NCI-H774 (cell line): Measurements from ENCODE around the gene NEK6.
A peak's percentile ranks its signal among the peaks of the same experiment; 100 is the strongest.

ENCODE experiments used
- DNase-seq: peaks from one replicate; lab custom pipeline; 2025; lab: John Stamatoyannopoulos, UW

NEK6 gene

DNA sequence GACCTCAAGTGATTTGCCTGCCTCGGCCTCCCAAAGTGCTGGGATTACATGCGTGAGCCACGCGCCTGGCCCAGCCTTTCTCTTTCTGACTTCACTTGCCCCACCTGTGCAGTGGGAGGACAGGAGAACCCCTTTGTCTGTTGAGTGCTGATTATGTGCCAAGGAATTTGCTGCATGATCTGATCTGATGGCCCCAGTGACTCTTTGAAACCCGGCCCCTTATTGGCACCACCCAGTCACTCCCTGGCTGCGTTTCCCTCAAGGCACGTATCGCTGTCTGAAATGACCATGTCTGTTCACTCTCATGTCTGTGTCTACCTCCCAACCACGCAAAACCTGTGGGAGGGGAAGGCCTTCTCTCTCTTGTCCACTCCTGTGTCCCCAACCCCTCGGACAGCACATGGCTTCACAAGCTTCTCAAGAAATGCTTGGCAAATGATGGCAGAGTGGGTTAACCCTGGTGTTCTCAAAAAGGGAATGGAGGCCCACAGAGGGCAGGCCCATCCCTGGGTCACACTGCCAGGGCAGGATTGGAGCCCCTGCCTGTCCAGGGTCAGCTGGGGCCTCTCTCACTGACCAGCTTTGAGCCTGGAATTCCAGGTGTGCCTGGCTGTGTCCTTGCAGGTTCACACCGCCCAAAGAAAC is 21.9 kb downstream of the NEK6 start:
- DNase-seq: no peak

DNA sequence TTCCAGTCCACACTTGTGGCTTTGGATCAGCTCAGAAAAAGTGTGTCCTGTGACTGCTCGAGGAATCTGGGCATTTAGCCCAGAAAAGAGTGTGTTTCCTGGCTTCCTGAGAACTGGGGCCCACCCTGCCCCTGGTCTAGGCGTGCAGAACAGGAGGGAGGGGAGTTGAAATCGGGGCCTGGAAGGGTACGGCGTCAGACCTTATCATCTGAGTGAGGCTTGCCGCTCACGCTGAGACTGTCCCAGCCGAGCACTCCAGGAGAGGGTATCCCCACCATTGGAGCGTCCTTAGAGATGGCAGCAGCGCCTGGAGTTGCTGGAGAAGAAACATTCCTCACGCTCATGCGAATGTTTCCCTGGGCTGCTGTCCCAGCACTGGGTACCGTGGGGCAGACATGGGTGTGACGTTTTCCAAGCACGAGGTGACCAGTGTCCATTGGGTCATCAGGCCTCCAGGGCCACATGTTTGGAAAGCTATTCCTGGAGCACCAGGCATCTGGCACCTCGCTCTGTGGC is 22.5 kb downstream of the NEK6 start:
- no peak for DNase-seq

DNA sequence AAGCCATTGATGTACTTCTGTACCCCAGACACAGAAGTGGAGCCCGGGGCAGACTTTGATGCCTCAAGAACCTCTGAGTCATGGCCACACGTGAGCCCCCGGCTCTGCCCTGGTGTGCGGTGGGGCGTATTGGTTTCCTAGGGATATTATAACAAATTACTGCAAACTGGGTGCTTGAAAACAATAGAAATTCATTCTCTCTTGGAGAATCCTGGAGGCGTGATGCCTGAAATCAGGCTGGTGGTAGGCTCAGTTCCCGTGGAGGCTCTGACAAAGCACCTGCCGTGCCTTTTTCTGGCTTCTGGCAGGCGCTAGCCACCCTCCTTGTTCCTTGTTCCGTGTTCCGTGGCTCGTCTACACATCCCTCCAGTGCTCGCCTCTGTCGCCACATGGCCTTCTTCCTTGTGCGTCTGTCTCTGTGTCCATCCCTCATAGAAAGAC is 24.2 kb downstream of the NEK6 start:
- DNase-seq: no peak

DNA sequence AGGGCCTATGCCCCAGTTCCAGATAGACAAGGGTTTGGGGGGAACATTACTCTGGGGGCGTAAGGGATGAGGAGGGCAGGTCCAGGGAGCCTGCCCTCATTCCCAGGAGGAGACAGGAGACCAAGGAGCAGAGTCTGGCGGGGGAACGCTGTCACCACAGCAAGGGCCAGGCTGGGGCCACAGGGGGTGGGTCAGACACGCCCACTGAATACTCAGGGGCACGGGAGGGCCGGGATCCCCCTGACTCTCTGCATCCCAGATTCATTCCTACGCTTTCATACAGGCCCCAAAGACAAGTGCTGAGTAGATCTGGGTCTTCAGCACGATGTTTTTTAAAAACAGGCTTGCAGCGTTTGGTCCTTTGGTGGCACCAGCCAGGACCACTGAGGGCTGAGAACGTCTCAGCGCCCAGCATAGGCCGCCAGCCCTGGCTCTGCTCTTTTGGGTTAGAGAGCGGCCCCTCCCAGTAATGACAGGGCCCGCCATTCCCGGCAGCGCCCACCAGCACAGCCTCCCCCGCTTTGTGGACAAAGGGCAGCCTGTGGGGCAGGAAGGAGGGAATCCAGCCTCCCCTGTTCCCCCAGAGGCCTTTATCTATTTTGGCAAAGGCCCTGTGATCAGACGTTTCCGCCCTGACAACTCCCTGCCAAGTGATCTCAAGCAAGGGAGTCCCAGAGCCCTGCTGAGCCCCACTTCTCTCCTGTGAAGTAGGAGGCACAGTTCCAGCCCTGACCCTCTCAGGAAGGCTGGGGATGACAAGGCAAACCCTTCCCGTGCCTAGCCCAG is 24.9 kb downstream of the NEK6 start:
- DNase-seq: no peak

DNA sequence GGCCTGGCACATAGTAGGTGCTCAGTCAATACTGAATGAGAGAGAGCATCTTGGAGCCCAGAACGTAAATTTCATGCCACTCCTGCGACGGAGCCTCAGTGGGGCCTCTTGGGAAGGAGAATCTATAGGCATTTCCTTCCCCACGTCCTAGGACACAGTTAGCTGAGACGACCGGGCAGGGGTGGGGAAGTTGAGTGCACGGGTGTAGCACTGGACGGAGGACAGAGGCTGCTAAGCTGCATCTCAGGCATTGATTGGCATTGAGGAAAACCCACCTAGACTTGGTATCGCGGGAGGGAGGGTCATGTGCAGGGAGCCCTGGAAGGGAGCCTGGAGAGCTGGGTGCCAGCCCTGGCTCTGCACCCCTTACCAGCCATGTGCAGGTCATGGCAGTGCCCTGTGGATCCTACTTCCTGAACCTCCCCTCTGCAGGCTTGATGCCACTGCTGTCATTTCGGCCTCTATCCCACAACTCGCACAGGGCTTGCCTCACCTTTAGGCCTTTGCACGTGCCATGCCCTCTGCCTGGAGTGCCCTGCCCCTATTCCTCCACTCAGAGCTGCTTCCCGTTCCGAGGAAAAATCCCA is 25.6 kb downstream of the NEK6 start:
- DNase-seq: no peak

DNA sequence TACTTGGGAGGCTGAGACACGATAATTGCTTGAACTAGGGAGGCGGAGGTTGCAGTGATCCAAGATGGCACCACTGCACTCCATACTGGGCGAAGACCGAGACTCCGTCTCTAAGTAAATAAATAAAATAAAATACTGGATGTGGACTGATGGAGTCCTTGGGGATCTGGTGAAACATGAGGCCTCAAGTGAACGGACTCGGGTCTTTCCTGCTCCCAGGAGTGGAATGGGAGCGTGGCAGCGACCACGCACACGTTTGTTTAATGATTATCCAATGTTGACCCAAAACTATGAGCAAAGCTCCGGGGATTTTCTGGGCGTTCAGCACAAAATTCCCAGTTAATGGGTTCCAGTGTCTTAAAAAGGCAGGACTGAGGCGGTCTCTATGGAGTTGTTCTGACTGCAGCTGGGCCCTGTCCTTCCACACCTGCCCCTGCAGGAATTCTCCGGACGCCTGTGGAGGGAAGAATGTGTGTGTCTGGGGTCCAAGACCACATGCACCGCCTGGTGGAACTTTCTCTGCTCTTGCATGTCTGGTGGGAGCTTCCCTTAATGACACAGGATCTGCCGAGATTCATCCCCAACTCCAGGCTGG is 26.6 kb downstream of the NEK6 start:
- no peak for DNase-seq

DNA sequence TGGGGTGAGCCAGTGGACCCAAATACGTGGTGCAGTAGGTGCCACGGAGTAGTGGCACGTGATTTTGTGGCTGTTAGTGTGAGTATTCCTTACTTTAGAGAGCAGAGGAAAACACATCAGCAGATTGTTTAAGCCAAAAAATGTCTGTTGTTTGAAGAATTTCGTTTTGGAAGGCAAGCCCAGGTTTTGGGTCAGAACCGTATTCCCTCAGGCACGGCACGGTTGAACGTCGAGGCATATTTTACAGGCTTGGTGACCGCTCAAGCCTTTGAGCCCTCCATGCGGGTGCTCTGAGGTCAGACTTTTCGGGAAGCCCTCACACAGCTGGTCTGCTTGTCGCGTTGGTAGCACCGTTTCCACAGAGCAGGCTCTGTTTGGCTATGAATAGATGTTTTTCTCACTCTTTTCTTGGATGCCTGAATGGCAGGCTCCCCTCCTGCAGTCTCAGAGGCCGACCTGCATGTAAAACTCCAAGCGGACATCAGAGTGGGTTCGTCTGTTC is 27.2 kb downstream of the NEK6 start:
- DNase-seq: no peak

DNA sequence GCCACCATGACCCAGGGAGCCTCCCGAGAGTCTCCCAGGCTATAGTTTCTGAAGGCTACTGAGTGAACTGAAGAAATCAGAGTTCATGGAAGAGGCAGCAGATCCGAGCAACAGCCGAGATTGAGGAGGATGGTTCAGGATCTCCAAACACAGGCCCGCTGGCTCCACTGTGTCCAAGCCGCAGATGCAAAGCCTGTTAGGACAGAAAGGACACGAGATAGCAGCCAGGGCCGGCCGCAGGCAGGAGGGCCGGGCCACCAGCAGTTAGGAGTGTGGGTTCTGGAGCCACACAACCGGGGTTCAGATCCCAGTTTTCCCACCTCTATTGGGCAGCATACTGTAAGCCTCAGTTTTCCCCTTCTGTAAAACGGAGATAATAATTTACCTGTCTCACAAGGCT is 27.7 kb downstream of the NEK6 start:
- DNase-seq: no peak

DNA sequence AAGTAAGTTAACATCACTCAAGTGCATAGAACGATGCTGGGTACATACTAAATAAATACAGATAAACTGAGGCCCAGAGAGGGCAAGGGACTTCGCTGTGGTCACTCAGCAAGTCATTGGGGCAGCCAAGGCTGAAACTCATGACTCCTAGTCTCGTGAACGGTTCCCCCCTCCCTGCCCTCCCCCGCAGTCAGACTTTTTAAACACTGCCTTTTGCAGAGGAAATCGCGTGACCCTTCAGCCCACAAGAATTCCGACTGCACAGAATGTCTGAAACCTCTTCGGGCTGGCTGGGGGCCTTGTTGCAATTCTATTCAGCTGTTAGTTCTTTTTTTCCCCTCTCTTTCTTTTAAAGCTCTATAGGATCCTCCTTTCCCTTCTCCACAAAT is 28.1 kb downstream of the NEK6 start:
- DNase-seq: no peak

DNA sequence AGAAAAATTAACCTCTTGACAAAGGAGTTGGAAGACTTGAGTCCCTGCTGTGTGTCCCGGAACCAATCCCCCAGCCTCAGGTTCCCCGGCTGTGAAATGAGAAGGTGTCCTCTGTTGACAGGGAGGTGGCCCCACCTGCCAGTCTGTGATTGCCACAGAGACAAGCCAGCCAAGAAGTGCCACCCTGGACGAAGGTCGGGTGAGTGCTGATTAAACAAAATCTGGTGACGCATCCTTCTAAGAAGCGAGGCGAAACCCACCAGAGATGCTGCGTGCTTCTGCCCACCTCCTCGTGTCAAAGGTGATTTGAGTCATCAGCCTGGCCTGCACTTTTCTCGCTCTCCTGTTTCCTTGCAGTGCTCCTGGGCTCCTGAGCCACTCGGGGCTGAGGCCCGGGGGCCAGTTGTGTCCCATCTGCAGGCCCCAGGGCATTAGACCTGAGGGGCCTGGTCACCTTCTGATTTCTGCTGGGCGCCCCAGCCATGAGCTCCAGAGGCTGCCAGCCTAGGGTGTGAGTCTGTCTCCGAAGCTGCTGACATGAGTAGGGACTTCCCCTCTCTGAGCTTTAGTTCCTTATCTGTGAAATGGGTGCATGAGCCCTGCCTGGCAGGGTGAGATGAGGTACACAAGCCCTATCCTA is 28.7 kb downstream of the NEK6 start:
- no peak for DNase-seq

DNA sequence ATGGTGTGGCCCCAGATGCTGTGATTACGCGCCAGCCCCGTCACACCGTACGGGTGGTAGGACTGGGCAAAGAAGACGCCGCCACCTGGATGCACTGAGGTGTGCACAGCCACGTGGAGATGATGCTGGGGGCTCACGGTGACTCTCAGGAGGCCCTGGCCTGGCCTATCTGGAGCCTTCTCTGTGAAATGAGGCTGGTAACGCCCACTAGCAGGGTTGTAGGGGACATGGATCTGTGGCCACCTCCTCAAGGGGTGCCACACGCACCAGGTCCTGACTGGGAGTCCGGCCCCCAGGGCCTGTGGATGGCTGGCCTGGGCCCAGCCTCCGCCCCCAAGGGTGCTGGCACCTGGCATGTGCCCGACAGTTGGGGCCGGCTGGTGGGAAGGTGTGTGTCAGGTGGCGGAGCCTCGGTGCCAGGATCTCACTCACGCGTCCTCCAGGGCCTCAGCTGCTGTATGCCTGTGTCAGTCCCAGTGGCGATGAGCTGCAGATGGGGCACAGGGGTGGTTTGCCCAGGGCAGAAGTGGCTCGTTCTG is 32.4 kb downstream of the NEK6 start:
- DNase-seq: peak; percentile 26

DNA sequence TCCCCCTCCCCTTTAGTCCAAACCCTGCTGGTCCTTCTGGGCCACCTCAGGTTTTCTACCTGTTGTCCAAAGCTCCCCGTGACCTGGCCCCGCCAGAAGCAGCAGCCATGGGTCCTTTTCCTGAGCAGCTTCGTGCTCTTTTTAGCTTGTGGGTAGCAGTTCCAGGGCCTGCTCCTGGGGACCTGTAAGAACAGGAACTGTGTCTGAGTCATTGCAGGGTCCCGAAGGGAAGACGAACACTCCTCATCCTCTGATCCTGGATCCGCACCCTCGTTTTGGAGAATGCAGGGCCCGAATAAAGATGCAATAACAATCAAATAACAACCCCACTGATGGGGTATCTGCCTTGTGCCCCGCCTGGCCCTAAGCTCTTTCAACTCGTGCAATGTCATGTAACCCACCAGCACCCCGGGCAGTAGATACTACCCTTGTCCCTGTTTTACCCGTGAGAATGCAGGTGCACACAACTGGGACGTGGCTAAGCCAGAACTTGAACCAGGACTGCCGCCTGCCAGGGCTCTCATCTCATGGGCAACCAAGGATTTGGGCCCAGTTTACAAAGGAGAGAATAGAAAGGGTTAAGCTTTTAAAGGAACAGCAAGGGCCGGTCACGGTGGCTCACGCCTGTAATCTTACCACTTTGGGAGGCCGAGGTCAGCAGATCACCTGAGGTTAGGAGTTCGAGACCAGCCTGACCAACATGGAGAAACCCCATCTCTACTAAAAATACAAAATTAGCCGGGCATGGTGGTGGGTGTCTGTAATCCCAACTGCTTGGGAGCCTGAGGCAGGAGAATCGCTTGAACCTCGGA is 33.2 kb downstream of the NEK6 start:
- DNase-seq: no peak

DNA sequence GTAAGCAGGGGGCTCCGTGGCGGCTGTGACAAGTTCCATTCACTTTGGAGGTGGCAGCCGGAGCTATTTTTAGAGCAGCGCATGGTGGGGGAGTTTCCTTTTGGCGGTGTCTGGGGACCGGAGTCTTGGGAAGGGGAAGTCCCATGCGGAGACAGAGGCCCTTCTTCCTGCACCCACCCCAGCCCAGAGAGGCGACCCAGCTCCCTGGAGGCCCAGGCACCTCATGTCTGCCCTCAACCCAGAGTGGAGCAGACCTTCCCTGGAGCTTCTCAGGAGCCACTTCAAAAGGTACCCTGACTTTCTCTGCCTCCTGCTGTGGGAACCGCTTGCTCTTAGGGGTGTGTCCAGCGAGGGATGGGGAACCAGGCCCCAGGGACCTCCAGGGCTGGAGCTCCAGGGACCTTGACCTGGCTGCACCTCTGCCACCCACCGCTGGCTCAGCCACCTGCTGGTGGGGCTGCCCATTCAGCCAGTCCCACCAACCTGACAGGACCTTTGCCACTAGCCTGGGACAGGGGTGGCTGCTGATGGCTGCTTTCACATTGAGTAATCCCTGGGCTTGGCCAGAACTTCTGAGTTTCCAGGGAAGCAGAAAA is 34.1 kb downstream of the NEK6 start:
- DNase-seq: no peak

DNA sequence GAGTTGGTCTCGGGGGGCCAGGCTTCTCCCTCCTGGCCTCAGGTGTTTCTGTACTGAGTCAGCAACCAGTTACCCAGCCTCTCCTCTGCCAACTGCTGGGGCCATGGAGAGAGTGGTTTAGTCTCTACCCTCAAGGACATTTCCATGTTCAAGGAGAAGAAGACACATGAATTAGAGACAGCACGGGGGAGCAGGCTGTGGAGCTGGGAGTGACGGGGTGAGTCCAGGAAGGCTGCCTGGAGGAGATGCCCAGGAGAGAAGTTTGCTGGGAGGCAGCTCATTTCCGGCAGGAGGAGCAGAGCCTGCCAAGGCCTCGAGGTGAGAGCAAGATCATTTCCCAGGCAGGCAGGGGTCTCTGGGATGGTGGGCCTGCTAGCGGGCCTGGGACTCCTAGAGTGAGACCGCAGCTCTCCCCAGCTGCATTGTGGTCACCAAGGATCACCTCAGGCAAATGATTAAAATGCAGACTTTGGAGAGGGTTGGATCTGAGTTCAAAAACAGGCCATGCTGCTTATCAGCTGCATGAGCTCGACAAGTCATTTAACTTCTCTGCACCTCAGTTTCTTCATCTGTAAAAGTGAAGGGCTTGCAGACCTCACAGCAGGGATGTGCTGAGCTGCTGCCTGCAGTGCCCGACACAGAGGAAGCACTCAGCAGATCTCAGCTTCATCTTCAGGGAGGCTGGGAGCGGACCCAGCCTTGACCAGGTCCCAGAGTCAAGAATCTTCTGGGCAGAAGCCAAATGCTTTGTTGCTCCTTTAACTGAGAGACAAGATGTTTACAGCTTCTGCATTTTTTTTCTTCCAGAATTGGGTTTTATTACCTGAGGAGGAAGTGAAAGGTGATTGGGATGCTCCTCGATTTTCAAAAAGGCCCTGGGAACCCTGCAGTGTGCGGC is 35.2 kb downstream of the NEK6 start:
- no peak for DNase-seq

DNA sequence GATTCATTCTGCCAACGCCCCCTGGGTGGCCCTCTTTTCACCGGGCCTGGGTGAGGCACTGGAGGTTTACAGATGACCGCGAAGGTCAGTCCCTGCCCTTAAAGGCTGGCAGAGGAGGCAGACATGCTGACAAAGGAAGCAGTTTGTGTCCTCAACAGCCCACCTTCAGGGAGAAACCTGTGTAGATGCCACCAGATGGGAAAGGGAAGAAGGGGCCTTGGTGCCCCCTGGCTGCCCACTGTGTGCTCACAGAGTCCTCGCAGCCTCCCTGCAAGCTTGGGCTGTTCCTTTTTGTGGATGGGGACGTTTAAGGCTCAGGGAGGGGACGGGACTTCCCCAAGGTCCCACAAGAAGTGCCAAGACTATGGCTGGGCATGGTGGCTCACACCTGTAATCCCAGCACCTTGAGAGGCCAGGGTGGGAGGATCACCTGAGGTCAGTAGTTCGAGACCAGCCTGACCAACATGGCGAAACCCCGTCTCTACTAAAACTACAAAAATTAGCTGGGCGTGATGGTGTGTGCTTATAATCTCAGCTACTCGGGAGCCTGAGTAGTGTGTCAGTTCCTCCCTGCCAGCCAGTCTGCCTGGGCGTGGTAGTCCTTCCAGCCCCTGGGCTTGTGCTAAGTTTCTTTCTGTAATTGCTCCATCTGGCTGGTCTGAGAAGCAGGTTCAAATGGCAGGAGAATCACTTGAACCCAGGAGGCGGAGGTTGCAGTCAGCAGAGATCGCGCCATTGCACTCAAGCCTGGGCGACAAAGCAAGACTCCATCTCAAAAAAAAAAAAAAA is 36.2 kb downstream of the NEK6 start:
- no peak for DNase-seq

DNA sequence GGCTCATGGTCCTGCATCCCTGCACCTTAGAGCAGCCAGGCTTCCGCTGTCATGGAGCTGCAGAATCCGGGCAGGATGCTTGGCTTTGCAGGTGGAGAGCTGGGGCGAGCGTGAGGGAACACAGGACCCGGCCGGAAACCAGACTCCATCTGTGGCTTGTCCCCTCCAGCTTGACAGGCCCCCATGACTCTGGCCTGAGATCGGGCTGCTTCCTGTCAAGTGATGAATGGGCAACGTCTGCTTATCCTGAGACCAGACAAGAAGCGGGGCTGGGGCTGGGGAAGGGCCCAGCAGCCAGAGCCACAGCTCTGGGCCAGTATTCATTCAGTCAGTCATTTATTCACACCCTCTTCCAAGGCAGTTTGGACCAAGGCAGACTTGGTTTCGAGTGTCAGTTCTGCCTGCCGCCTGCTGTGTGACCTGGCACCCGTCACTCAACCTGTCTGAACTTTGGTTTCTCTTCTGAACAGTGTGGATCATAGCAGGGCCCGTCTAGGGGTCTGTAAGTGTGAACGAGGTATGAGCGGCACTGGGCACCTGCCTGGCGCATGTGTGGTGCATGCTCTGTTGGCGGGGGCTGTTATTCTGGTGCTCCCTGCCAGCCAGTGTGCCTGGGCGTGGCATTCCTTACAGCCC is 37.5 kb downstream of the NEK6 start:
- DNase-seq: no peak

DNA sequence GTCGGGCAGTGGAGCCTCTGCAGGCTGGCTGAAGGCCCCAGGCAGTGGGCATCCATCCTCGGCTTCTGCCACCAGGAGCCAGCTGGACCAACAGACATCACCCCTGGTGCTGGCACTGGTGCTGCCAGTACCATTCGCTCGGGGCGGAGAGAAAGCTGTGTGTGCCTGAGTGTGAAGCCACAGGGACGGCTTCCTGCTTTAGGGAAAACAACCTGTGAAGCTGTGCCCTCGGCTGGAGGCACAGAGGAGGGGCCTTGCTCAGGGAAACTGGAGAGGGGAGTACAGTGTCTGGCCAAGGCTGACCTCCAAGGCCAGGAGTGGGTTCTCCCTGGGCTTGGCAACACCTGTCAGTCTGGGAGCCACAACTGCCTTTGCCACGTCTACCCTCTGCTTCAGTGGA is 38.3 kb downstream of the NEK6 start:
- DNase-seq: no peak
